NCI-H2171 (cell line): ENCODE measurements around the gene OSBPL10.

Source experiments
- DNase-seq: peaks from one replicate; lab custom pipeline; 2025; lab: John Stamatoyannopoulos, UW

The OSBPL10 gene

GRCh38 chr3:31959251-31959650 is 21.8 kb downstream of the OSBPL10 start:
- DNase-seq, result no peak

GRCh38 chr3:31958701-31959152 is 22.3 kb downstream of the OSBPL10 start:
- DNase-seq, result no peak

GRCh38 chr3:31957106-31957505 is 24.0 kb downstream of the OSBPL10 start:
- no peak for DNase-seq

GRCh38 chr3:31955581-31955980 is 25.5 kb downstream of the OSBPL10 start:
- DNase-seq, result no peak

GRCh38 chr3:31953636-31954035 is 27.4 kb downstream of the OSBPL10 start:
- DNase-seq, result no peak

GRCh38 chr3:31953091-31953490 is 28.0 kb downstream of the OSBPL10 start:
- no peak for DNase-seq

- no peak for DNase-seq
Observed at GRCh38 chr3:31952205-31952604, 28.9 kb downstream of the OSBPL10 start.

GRCh38 chr3:31948280-31948679 is 32.8 kb downstream of the OSBPL10 start:
- no peak for DNase-seq

GRCh38 chr3:31947671-31948091 is 33.4 kb downstream of the OSBPL10 start:
- no peak for DNase-seq

- DNase-seq, result no peak
Observed at GRCh38 chr3:31947162-31947561, 33.9 kb downstream of the OSBPL10 start.

GRCh38 chr3:31946484-31947081 is 34.5 kb downstream of the OSBPL10 start:
- no peak for DNase-seq

- DNase-seq, result no peak
Observed at GRCh38 chr3:31945738-31946052, 35.4 kb downstream of the OSBPL10 start.

GRCh38 chr3:31943041-31943440 is 38.0 kb downstream of the OSBPL10 start:
- DNase-seq, result no peak

GRCh38 chr3:31942446-31942845 is 38.6 kb downstream of the OSBPL10 start:
- DNase-seq, result peak; percentile 41

- DNase-seq, result no peak
Observed at GRCh38 chr3:31937225-31937624, 43.8 kb downstream of the OSBPL10 start.

GRCh38 chr3:31936420-31937060 is 44.5 kb downstream of the OSBPL10 start:
- no peak for DNase-seq

GRCh38 chr3:31934866-31935265 is 46.2 kb downstream of the OSBPL10 start:
- DNase-seq, result no peak

GRCh38 chr3:31934018-31934417 is 47.0 kb downstream of the OSBPL10 start:
- no peak for DNase-seq

GRCh38 chr3:31932990-31933389 is 48.1 kb downstream of the OSBPL10 start:
- DNase-seq, result no peak

- no peak for DNase-seq
Observed at GRCh38 chr3:31929826-31930502, 51.1 kb downstream of the OSBPL10 start.

GRCh38 chr3:31927811-31928210 is 53.3 kb downstream of the OSBPL10 start:
- no peak for DNase-seq

- no peak for DNase-seq
Observed at GRCh38 chr3:31926543-31926942, 54.5 kb downstream of the OSBPL10 start.

GRCh38 chr3:31925271-31925630 is 55.8 kb downstream of the OSBPL10 start:
- DNase-seq, result no peak
